GM12878 (cell line): ENCODE measurements around the gene LONP1. TPM values are rescaled to one million over a fixed set of nuclear protein-coding genes. Genes with fewer than 3 reads are reported as not detected.

Experiments used
- ATAC-seq: fragments of 200-7000 bp; cut with Tn5 transposase; 3 replicates; pipeline ENCODE4 v1.9.1; 2020; ENCODE audit warnings: mild to moderate bottlenecking, moderate library complexity
- BruUV-seq: library from RNA; stranded (reverse); fragments of 400-500 nt; replicated peaks from 2 replicates; lab custom pipeline; 2021; lab: Mats Ljungman, UMichigan
- CTCF ChIA-PET: fragments of 300-600 bp; sonication (Branson Sonifier 250); formaldehyde crosslinking; extraction: SDS; loops from one replicate; lab custom pipeline; 2021; ENCODE audit warnings: inconsistent platforms; lab: Yijun Ruan, JAX
- POLR2A ChIA-PET: fragments of 350-600 bp; formaldehyde crosslinking; extraction: SDS; loops from one replicate; lab custom pipeline; 2021; ENCODE audit warnings: inconsistent platforms; lab: Charles Lee
- RAD21 ChIA-PET: fragments of 300-600 bp; sonication (Branson Sonifier 250); formaldehyde crosslinking; loops from one replicate; lab custom pipeline; 2023; ENCODE audit warnings: antibody characterized with exemption; ENCODE audit not compliant: unreplicated experiment; lab: Charles Lee
- SMC1A ChIA-PET: fragments of 300-600 bp; sonication (Branson Sonifier 250); formaldehyde crosslinking; loops from one replicate; lab custom pipeline; 2023; ENCODE audit not compliant: unreplicated experiment, uncharacterized antibody; lab: Charles Lee
- DNase-seq: peaks from one replicate; pipeline ENCODE4 v3.0.0-alpha.2; 2011; ENCODE audit warnings: low read depth, low spot score
- FAIRE-seq: peaks from 3 replicates; lab custom pipeline; 2011; peaks lifted over from hg19 to GRCh38; lab: Jason Lieb, UNC
- H2AFZ ChIP-seq: 2 replicates; pipeline ENCODE4 v1.6.0; 2011; ENCODE audit warnings: low read depth, low read length, control low read depth; ENCODE audit not compliant: control insufficient read depth
- H3K27ac ChIP-seq: 2 replicates; pipeline ENCODE4 v1.5.1; 2011; ENCODE audit warnings: control low read depth; ENCODE audit not compliant: control insufficient read depth, insufficient read depth
- H3K27me3 ChIP-seq, 2 experiments: replicated peaks in 1 of 2; 2 replicates each; pipeline versions ENCODE4 v1.6.0 to v1.6.1; 2011; ENCODE audit warnings: low read length in 1 of 2; ENCODE audit not compliant: control insufficient read depth in 2 of 2, insufficient read depth in 2 of 2
- H3K36me3 ChIP-seq, 2 experiments: 2 replicates each; pipeline ENCODE4 v1.5.1; 2011; ENCODE audit warnings: low read length in 1 of 2; ENCODE audit not compliant: control insufficient read depth in 2 of 2, insufficient read depth in 2 of 2
- H3K4me1 ChIP-seq: 2 replicates; pipeline ENCODE4 v1.6.1; 2011; ENCODE audit warnings: mild to moderate bottlenecking, low read length, moderate library complexity, mixed read lengths; ENCODE audit not compliant: control insufficient read depth, insufficient read depth
- H3K4me2 ChIP-seq: 2 replicates; pipeline ENCODE4 v1.6.0; 2011; ENCODE audit warnings: control low read depth; ENCODE audit not compliant: control insufficient read depth, insufficient read depth
- H3K4me3 ChIP-seq: fragments of 200-600 bp; sonication (generic); 2 replicates; pipeline ENCODE4 v1.5.1; 2016
- H3K79me2 ChIP-seq: 2 replicates; pipeline ENCODE4 v1.6.0; 2011; ENCODE audit warnings: low read length; ENCODE audit not compliant: control insufficient read depth, insufficient read depth
- H3K9ac ChIP-seq: 2 replicates; pipeline ENCODE4 v1.8.0; 2011; ENCODE audit warnings: low read length, control low read depth, mixed read lengths; ENCODE audit not compliant: control insufficient read depth, insufficient read depth
- H3K9me3 ChIP-seq: replicated peaks from 3 replicates; pipeline ENCODE4 v1.5.1; 2011; ENCODE audit warnings: mild to moderate bottlenecking, low read length; ENCODE audit not compliant: control insufficient read depth, insufficient read depth
- H4K20me1 ChIP-seq: 2 replicates; pipeline ENCODE4 v1.6.0; 2011; ENCODE audit not compliant: control insufficient read depth, insufficient read depth
- BACH1 ChIP-seq: fragments of 450-650 bp; IDR thresholded peaks from 2 replicates; pipeline ENCODE4 v1.6.1; 2017; ENCODE audit warnings: mild to moderate bottlenecking, borderline replicate concordance
- CHD1 ChIP-seq: IDR thresholded peaks from 2 replicates; pipeline ENCODE4 v1.6.1; 2012; ENCODE audit warnings: low read depth, low read length, improper control_type of control experiment
- EP300 ChIP-seq, 2 experiments: fragments of 150-350 bp in 1 of 2; IDR thresholded peaks; 2 replicates each; pipeline ENCODE4 v1.6.1; 2011 to 2012; ENCODE audit warnings: low read depth in 2 of 2, low read length in 2 of 2, borderline replicate concordance in 1 of 2, improper control_type of control experiment in 1 of 2, inconsistent platforms in 1 of 2; ENCODE audit not compliant: control insufficient read depth in 1 of 2
- IRF4 ChIP-seq: IDR thresholded peaks from 2 replicates; pipeline ENCODE4 v1.6.1; 2011; ENCODE audit warnings: low read depth, low read length
- IRF5 ChIP-seq: fragments of 450-650 bp; IDR thresholded peaks from 2 replicates; pipeline ENCODE4 v1.6.1; 2017; ENCODE audit warnings: borderline replicate concordance
- MEF2A ChIP-seq: IDR thresholded peaks from 2 replicates; pipeline ENCODE4 v1.6.1; 2011; ENCODE audit warnings: low read depth, mild to moderate bottlenecking, low read length, moderate library complexity; ENCODE audit not compliant: insufficient read depth
- MTA3 ChIP-seq: IDR thresholded peaks from 2 replicates; pipeline ENCODE4 v1.6.1; 2012; ENCODE audit warnings: low read length, inconsistent platforms, borderline replicate concordance
- NFYB ChIP-seq: IDR thresholded peaks from 2 replicates; pipeline ENCODE4 v1.6.1; 2011; ENCODE audit warnings: low read depth, mild to moderate bottlenecking, low read length, improper control_type of control experiment, moderate library complexity; ENCODE audit not compliant: insufficient read depth
- NKRF ChIP-seq: fragments of 450-650 bp; conservative IDR thresholded peaks from 2 replicates; pipeline ENCODE4 v1.6.1; 2017; ENCODE audit warnings: mild to moderate bottlenecking, moderate library complexity
- RUNX3 ChIP-seq: IDR thresholded peaks from 2 replicates; pipeline ENCODE4 v1.6.1; 2012; ENCODE audit warnings: low read length, inconsistent platforms
- SIN3A ChIP-seq: IDR thresholded peaks from 2 replicates; pipeline ENCODE4 v1.6.1; 2012; ENCODE audit warnings: low read depth, low read length, improper control_type of control experiment
- TAF1 ChIP-seq: IDR thresholded peaks from 2 replicates; pipeline ENCODE4 v1.6.1; 2011; ENCODE audit warnings: mild to moderate bottlenecking, low read depth, low read length, borderline replicate concordance
- TCF12 ChIP-seq: IDR thresholded peaks from 2 replicates; pipeline ENCODE4 v1.6.1; 2011; ENCODE audit warnings: low read depth, mild to moderate bottlenecking, low read length
- TCF7 ChIP-seq: IDR thresholded peaks from 2 replicates; pipeline ENCODE4 v1.6.1; 2014; ENCODE audit warnings: antibody characterized with exemption, borderline replicate concordance
- WGBS: methylation state at CpG from one replicate; pipeline ENCODE4 v1.1.6; 2016; ENCODE audit warnings: low lambda C conversion rate; ENCODE audit not compliant: insufficient replicate concordance, insufficient coverage; ENCODE audit errors: missing lambda C conversion rate; 5-methylcytosine and 5-hydroxymethylcytosine counted together
- in situ Hi-C: fragments of 300-500 bp; cut with MboI; formaldehyde crosslinking; loops from 9 replicates; pipeline ENCODE4 v1.14.3; 2018; ENCODE audit warnings: mixed read lengths
- intact Hi-C: fragments of 100-400 bp; cut with micrococcal nuclease; formaldehyde crosslinking; loops from one replicate; pipeline ENCODE4 v1.14.2; 2022; ENCODE audit not compliant: unreplicated experiment
- polyA plus RNA-seq, 11 experiments: library from polyadenylated mRNA; depleted of rRNA in 4 of 11; unstranded in 6 of 11; stranded (reverse) in 5 of 11; fragments of >200 nt; fragmentation: Nextera tagmentation in 4 of 11; fragmentation: Illumina TruSeq in 1 of 11; extraction: Ambion mirVana in 4 of 11; extraction: Trizol in 1 of 11; gene quantifications; 1 replicate in 1 of 11; 2 replicates in 10 of 11; pipeline versions ENCODE4 v1.2.1 to v1.2.3, GENCODE V29; 2011 to 2016; ENCODE audit warnings: inconsistent platforms in 2 of 11, missing spikeins in 2 of 11, low read depth in 1 of 11
- total RNA-seq, 4 experiments: library from RNA; depleted of rRNA in 3 of 4; stranded (reverse); fragments of >200 nt in 3 of 4; fragmentation: Illumina TruSeq in 1 of 4; extraction: Trizol in 1 of 4; gene quantifications; 2 replicates each; pipeline versions ENCODE4 v1.2.1 to v1.2.3, GENCODE V29; 2013 to 2021

Gene LONP1
- total and polyA plus RNA-seq, 10 of the 15 experiments (the other 5 are each of a cell fraction or from before 2014, with no cell fraction given), result 0.61 to 136 (median 59.5) TPM

- BruUV-seq, result no TSS peak
- no peak overlapping the region for H2AFZ ChIP-seq
- ChIA-PET POLR2A (no interaction called here), CTCF (no interaction called here), SMC1A (no interaction called here), RAD21 (no interaction called here)
- in situ Hi-C loops, result no loop called here
- H3K27me3 ChIP-seq, result no peaks in the 10 kb centered on the region
- H3K36me3 ChIP-seq, result no peaks in the 10 kb centered on the region
- ATAC-seq (no peak), FAIRE-seq (no peak), DNase-seq (no peak)
- no peaks in the 10 kb centered on the region for H4K20me1 ChIP-seq
- no peaks in the 10 kb centered on the region for H3K9me3 ChIP-seq
- H3K27ac ChIP-seq, result no peak overlapping the region
- TF ChIP-seq MEF2A, result no peak
- no peak for TF ChIP-seq NFYB
- TF ChIP-seq TCF7, result no peak
- no peak for TF ChIP-seq RUNX3
- no peak for TF ChIP-seq EP300 (IDR thresholded peaks at IDR 0.05; ENCODE audit: borderline replicate concordance in 1 of 2, control insufficient read depth in 1 of 2, low read depth in 2 of 2, low read length in 2 of 2)
- TF ChIP-seq SIN3A, result no peak
- no peak for TF ChIP-seq BACH1
- H3K79me2 ChIP-seq, result no peaks in the 10 kb centered on the region
- no peak overlapping the region for H3K4me3 ChIP-seq
- 50% methylated on average over 7 of the region's 7 CpGs for WGBS
- intact Hi-C loops, result no loop called here
- H3K9ac ChIP-seq, result no peak overlapping the region
- no peaks in the 10 kb centered on the region for H3K4me1 ChIP-seq
- H3K4me2 ChIP-seq, result no peak overlapping the region
Measured at GRCh38 chr19:5751709-5752108, 31.8 kb upstream of the LONP1 start.

GRCh38 chr19:5749505-5749904 lies 29.6 kb upstream of the LONP1 start:
- DNase-seq (no peak), ATAC-seq (no peak), FAIRE-seq (no peak)
- Histone ChIP-seq H3K27ac (no peak overlapping the region), H3K9ac (no peak overlapping the region), H3K4me2 (no peak overlapping the region), H3K4me1 (no peaks in the 10 kb centered on the region), H4K20me1 (no peaks in the 10 kb centered on the region), H3K79me2 (no peaks in the 10 kb centered on the region), H3K4me3 (no peak overlapping the region), H3K27me3 (no peaks in the 10 kb centered on the region), H3K36me3 (no peaks in the 10 kb centered on the region), H3K9me3 (no peaks in the 10 kb centered on the region), H2AFZ (no peak overlapping the region)
- intact Hi-C loops, result no loop called here
- ChIA-PET RAD21 (no interaction called here), POLR2A (no interaction called here), SMC1A (interaction anchor here (0.9 kb wide), 1 partner anchor 228 kb away, joined by 4 read pairs; the partner anchor contains the start of gene RANBP3), CTCF (interaction anchor here (0.6 to 0.9 kb wide), 2 partner anchors 9 to 357 kb away, joined by 3 to 6 read pairs; no protein-coding TSS in a partner anchor)
- in situ Hi-C loops, result no loop called here
- no TSS peak for BruUV-seq
- WGBS, result 45% methylated on average over 5 of the region's 5 CpGs
- TF ChIP-seq IRF5 (no peak), NKRF (no peak), TCF12 (no peak), TAF1 (no peak), CHD1 (no peak), IRF4 (no peak), MTA3 (no peak)
